GM21529 (cell line): ENCODE results near the gene RAD51D.
A peak's percentile ranks its signal among the peaks of the same experiment; 100 is the strongest.
"Not testable (repeated sequence)": the region's sequence is repeated elsewhere in the genome, so short reads cannot be mapped to it uniquely, and the experiment has no call there.

Experiments used
- ATAC-seq: cut with Tn5 transposase; IDR thresholded peaks from one replicate; pipeline ENCODE4 v1.9.1; 2021; ENCODE audit not compliant: unreplicated experiment

Gene RAD51D

GRCh38 chr17:35094902-35095301, 24.8 kb downstream of the RAD51D start:
- no peak for ATAC-seq

- not testable (repeated sequence) for ATAC-seq
These were observed 29.0 kb downstream of the RAD51D start for GRCh38 chr17:35090707-35091106.

- peak; percentile 23 for ATAC-seq
These were observed 29.9 kb downstream of the RAD51D start for GRCh38 chr17:35089586-35090296.

- ATAC-seq, result peak; percentile 64
These were observed 30.6 kb downstream of the RAD51D start for GRCh38 chr17:35088881-35089585.

- no peak for ATAC-seq
These were observed 31.2 kb downstream of the RAD51D start for GRCh38 chr17:35088356-35088880.

GRCh38 chr17:35087731-35088355, 31.8 kb downstream of the RAD51D start:
- no peak for ATAC-seq

- ATAC-seq, result no peak
These were observed 32.6 kb downstream of the RAD51D start for GRCh38 chr17:35086931-35087573.

- no peak for ATAC-seq
These were observed 33.5 kb downstream of the RAD51D start for GRCh38 chr17:35086164-35086563.

GRCh38 chr17:35084987-35085386, 34.7 kb downstream of the RAD51D start:
- ATAC-seq, result no peak

GRCh38 chr17:35083071-35083470, 36.6 kb downstream of the RAD51D start:
- ATAC-seq, result no peak

- no peak for ATAC-seq
These were observed 37.5 kb downstream of the RAD51D start for GRCh38 chr17:35082073-35082657.

GRCh38 chr17:35081638-35082037, 38.0 kb downstream of the RAD51D start:
- ATAC-seq, result no peak

GRCh38 chr17:35080536-35080935, 39.1 kb downstream of the RAD51D start:
- peak; percentile 73 for ATAC-seq

- no peak for ATAC-seq
These were observed 39.9 kb downstream of the RAD51D start for GRCh38 chr17:35079547-35080423.

- ATAC-seq, result no peak
These were observed 42.8 kb downstream of the RAD51D start for GRCh38 chr17:35076874-35077273.

GRCh38 chr17:35074711-35075707, 44.7 kb downstream of the RAD51D start:
- ATAC-seq, result no peak

GRCh38 chr17:35073991-35074627, 45.6 kb downstream of the RAD51D start:
- ATAC-seq, result no peak

GRCh38 chr17:35073183-35073790, 46.4 kb downstream of the RAD51D start:
- ATAC-seq, result no peak
